Karpas-422 (cell line): Measurements from ENCODE around the gene TP53BP2. TPM values are rescaled to one million over a fixed set of nuclear protein-coding genes. Genes with fewer than 3 reads are reported as not detected.

ENCODE experiments used
- DNase-seq: peaks from one replicate; pipeline ENCODE4 v3.0.0-alpha.2; 2015
- H2AFZ ChIP-seq: fragments of 200-600 bp; sonication (generic); 2 replicates; pipeline ENCODE4 v1.6.1; 2014; ENCODE audit warnings: antibody characterized with exemption, low read length, mixed read lengths
- H3K27ac ChIP-seq: fragments of 200-600 bp; sonication (generic); 2 replicates; pipeline ENCODE4 v1.5.1; 2014; ENCODE audit warnings: mild to moderate bottlenecking, low read length, moderate library complexity
- H3K27me3 ChIP-seq: fragments of 200-600 bp; sonication (generic); 2 replicates; pipeline ENCODE4 v1.6.1; 2014; ENCODE audit warnings: low read length, mixed read lengths
- H3K36me3 ChIP-seq: fragments of 200-600 bp; sonication (generic); 2 replicates; pipeline ENCODE4 v1.6.1; 2014; ENCODE audit warnings: low read length, mixed read lengths; ENCODE audit not compliant: insufficient read depth
- H3K4me1 ChIP-seq: fragments of 200-600 bp; sonication (generic); 2 replicates; pipeline ENCODE4 v1.6.1; 2014; ENCODE audit warnings: mild to moderate bottlenecking, low read length, mixed read lengths
- H3K4me2 ChIP-seq: fragments of 200-600 bp; sonication (generic); 2 replicates; pipeline ENCODE4 v1.6.1; 2014; ENCODE audit warnings: low read length, low read depth, mild to moderate bottlenecking; ENCODE audit not compliant: poor library complexity, severe bottlenecking
- H3K4me3 ChIP-seq: fragments of 200-600 bp; sonication (generic); 2 replicates; pipeline ENCODE4 v1.5.1; 2014; ENCODE audit warnings: mild to moderate bottlenecking, antibody characterized with exemption, low read length, mixed read lengths
- H3K79me2 ChIP-seq: fragments of 200-600 bp; sonication (generic); 2 replicates; pipeline ENCODE4 v1.6.1; 2014; ENCODE audit warnings: mild to moderate bottlenecking, low read length, mixed read lengths
- H3K9ac ChIP-seq: fragments of 200-600 bp; sonication (generic); 2 replicates; pipeline ENCODE4 v1.6.0; 2014; ENCODE audit warnings: low read length
- H3K9me2 ChIP-seq: fragments of 200-600 bp; sonication (generic), shearing (Covaris generic); replicated peaks from 2 replicates; pipeline ENCODE4 v1.6.0; 2014; ENCODE audit warnings: mild to moderate bottlenecking, low read length, moderate library complexity; ENCODE audit not compliant: insufficient read depth
- H3K9me3 ChIP-seq: fragments of 300-700, 200-600 bp; sonication (generic); 2 replicates; pipeline ENCODE4 v1.6.1; 2014; ENCODE audit warnings: low read length, mixed read lengths
- H4K20me1 ChIP-seq: fragments of 200-600 bp; sonication (generic); 2 replicates; pipeline ENCODE4 v1.6.1; 2014; ENCODE audit warnings: mild to moderate bottlenecking, antibody characterized with exemption, low read length, low read depth; ENCODE audit not compliant: insufficient read depth
- total RNA-seq: library from RNA; depleted of rRNA; stranded (reverse); fragments of >200 nt; shearing (Covaris generic); gene quantifications from 2 replicates; pipeline ENCODE4 v1.2.3, GENCODE V29; 2014; ENCODE audit warnings: low replicate concordance; rRNA removed

The TP53BP2 gene
- total RNA-seq, 1 experiment from 2014 or later, result 1.5 TPM

DNA sequence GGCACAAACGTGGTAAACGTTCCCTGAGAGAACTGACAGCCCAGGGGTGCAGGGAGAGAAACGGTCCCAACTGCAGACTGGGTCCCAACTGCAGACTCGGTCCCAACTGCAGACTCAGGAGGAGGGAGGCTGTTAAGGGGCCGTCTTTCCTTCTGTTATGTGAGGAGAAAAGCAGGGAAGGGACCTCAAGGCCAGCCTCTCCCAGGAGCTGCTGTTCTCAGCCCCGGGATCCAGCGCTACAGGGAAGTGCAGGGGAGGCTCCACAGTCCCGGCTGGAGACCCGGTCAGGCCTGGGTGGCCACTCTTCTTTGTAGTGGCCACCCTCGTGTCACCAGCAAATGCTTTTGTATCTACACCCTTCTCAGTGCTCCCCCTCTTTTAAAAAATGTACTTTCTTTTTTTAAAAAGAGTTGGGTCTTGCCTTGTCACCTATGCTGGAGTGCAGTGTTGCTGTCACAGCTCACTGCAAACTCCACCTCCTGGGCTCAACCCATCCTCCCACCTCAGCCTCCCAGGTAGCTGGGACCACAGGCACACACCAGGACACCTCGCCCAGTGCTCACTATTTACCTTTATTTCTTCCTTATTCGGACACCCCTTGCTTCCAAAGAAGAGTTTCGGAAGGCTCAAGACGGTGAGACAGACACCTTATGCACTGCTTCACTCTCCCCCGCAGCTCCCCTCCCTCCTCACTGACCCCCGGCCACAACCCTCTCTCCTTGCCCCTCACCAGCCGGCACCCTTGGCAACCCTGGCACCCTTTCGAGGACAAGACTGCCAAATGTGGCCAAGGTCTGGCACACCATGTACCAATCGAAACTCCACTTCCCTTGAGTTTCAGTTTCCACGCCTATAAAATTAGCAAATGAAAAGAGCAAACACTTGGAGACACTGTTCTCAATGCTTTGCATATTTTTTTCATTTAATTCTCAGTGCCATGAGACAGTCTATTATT is 111.6 kb downstream of the TP53BP2 start:
- Histone ChIP-seq H3K9me2 (no peaks in the 10 kb centered on the region), H3K36me3 (no peaks in the 10 kb centered on the region), H3K27me3 (no peaks in the 10 kb centered on the region)

GRCh38 chr1:223732993-223733798 is 112.6 kb downstream of the TP53BP2 start:
- H4K20me1 ChIP-seq, result no peaks in the 10 kb centered on the region
- no peak overlapping the region for H3K9ac ChIP-seq
- no peaks in the 10 kb centered on the region for H3K36me3 ChIP-seq

More for the DNA sequence above, 111.6 kb downstream of the TP53BP2 start:
- no peak overlapping the region for H3K9ac ChIP-seq
- no peaks in the 10 kb centered on the region for H4K20me1 ChIP-seq
- DNase-seq, result no peak
- no peak overlapping the region for H3K27ac ChIP-seq
- H3K4me1 ChIP-seq, result no peaks in the 10 kb centered on the region
- H3K4me2 ChIP-seq, result no peak overlapping the region
- no peaks in the 10 kb centered on the region for H3K9me3 ChIP-seq
- H3K4me3 ChIP-seq, result no peak overlapping the region
- no peak overlapping the region for H2AFZ ChIP-seq
- H3K79me2 ChIP-seq, result no peaks in the 10 kb centered on the region

GRCh38 chr1:223731133-223731770 is 114.5 kb downstream of the TP53BP2 start:
- Histone ChIP-seq H3K4me2 (no peak overlapping the region), H3K9me2 (no peaks in the 10 kb centered on the region), H4K20me1 (no peaks in the 10 kb centered on the region), H3K9me3 (no peaks in the 10 kb centered on the region), H2AFZ (no peak overlapping the region), H3K4me3 (no peak overlapping the region), H3K27ac (no peak overlapping the region), H3K4me1 (no peaks in the 10 kb centered on the region), H3K36me3 (no peaks in the 10 kb centered on the region), H3K79me2 (no peaks in the 10 kb centered on the region), H3K27me3 (no peaks in the 10 kb centered on the region; the same call in 1 of the 2 replicates), H3K9ac (no peak overlapping the region)
- DNase-seq, result no peak

More at GRCh38 chr1:223732993-223733798, 112.6 kb downstream of the TP53BP2 start:
- H2AFZ ChIP-seq, result no peak overlapping the region
- DNase-seq, result no peak
- H3K4me1 ChIP-seq, result no peaks in the 10 kb centered on the region
- H3K9me2 ChIP-seq, result no peaks in the 10 kb centered on the region
- H3K4me2 ChIP-seq, result no peak overlapping the region
- H3K9me3 ChIP-seq, result no peaks in the 10 kb centered on the region
- no peak overlapping the region for H3K4me3 ChIP-seq
- H3K27ac ChIP-seq, result no peak overlapping the region
- H3K27me3 ChIP-seq, result no peaks in the 10 kb centered on the region; the same call in 1 of the 2 replicates
- H3K79me2 ChIP-seq, result no peaks in the 10 kb centered on the region

GRCh38 chr1:223730479-223731132 is 115.1 kb downstream of the TP53BP2 start:
- no peaks in the 10 kb centered on the region; the same call in 1 of the 2 replicates for H3K27me3 ChIP-seq
- no peaks in the 10 kb centered on the region for H3K9me3 ChIP-seq
- no peak overlapping the region for H3K9ac ChIP-seq
- H3K79me2 ChIP-seq, result no peaks in the 10 kb centered on the region
- H3K4me1 ChIP-seq, result no peaks in the 10 kb centered on the region
- no peaks in the 10 kb centered on the region for H4K20me1 ChIP-seq
- H3K27ac ChIP-seq, result no peak overlapping the region
- no peaks in the 10 kb centered on the region for H3K9me2 ChIP-seq
- H3K4me3 ChIP-seq, result no peak overlapping the region
- H3K36me3 ChIP-seq, result no peaks in the 10 kb centered on the region
- DNase-seq, result no peak
- no peak overlapping the region for H2AFZ ChIP-seq
- H3K4me2 ChIP-seq, result no peak overlapping the region

GRCh38 chr1:223729906-223730305 is 115.8 kb downstream of the TP53BP2 start:
- Histone ChIP-seq H3K4me2 (no peak overlapping the region), H3K4me1 (no peaks in the 10 kb centered on the region), H3K27ac (no peak overlapping the region), H3K9ac (no peak overlapping the region), H3K79me2 (no peaks in the 10 kb centered on the region), H3K9me3 (no peaks in the 10 kb centered on the region), H3K27me3 (no peaks in the 10 kb centered on the region; the same call in 1 of the 2 replicates), H4K20me1 (no peaks in the 10 kb centered on the region), H3K36me3 (no peaks in the 10 kb centered on the region), H3K4me3 (no peak overlapping the region), H2AFZ (no peak overlapping the region), H3K9me2 (no peaks in the 10 kb centered on the region)
- DNase-seq, result no peak

Other genes with a start within 250 kb of the TP53BP2 start
- gene CAPN8, start 180.2 kb downstream of the TP53BP2 start, total RNA-seq, result not detected in 2 replicates
- not detected in 2 replicates for gene CAPN2, start 133.4 kb downstream of the TP53BP2 start, total RNA-seq